ENCODE measurements around the gene TAF1A. TPM values are rescaled to one million over a fixed set of nuclear protein-coding genes. Genes with fewer than 3 reads are reported as not detected.
"Not testable (repeated sequence)": the region's sequence is repeated elsewhere in the genome, so short reads cannot be mapped to it uniquely, and the experiment has no call there.

Gene TAF1A
- total RNA-seq (2014; rRNA removed; shearing (Covaris generic)) = 15.7 and 17.4 TPM in 2 replicates

DNA sequence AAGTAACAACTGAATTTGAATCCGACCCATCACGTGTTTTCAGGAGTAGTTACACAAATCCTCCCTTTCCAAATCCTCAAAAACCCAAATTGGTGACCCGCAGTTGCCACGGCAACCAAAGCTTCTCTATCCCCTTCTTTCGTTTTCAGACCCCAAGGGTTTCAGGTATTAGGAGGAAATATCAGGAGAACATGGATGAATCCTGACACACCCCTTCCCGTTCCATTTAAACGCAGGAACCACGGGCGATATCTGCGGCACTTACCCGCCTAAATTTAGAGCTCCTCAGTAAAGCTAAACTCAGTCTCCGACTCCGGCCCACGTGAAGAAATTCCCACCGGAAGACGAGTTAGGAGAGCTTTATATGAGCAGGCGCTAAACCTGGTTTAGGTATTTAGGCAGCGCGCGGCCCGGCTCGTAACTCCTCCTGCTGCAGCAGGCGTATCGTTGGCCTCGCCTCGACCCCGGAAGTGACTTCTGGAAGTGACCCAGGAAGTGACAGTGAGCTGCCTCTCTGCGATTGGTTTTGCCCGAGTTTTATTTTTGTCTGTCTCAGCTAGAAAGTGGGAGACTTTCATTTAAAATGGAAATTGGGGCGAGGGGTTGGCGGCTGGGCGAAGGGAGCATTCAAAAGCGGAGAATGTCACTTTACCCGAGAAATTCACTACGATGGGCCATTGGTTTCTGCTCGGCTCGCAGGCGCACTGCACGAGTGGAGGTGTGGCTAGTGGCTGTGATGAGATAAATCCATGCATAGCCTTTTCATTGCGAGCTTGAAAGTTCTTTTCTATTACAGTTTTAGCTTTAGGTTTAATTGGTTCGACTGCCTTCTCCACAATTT is at the start of gene TAF1A:
Gene TAF1A, minus strand, starts transcription at position 472 of the 841 bp plus-strand sequence.
- peak; percentile 80 for DNase-seq (ENCODE audit: low read depth)

DNA sequence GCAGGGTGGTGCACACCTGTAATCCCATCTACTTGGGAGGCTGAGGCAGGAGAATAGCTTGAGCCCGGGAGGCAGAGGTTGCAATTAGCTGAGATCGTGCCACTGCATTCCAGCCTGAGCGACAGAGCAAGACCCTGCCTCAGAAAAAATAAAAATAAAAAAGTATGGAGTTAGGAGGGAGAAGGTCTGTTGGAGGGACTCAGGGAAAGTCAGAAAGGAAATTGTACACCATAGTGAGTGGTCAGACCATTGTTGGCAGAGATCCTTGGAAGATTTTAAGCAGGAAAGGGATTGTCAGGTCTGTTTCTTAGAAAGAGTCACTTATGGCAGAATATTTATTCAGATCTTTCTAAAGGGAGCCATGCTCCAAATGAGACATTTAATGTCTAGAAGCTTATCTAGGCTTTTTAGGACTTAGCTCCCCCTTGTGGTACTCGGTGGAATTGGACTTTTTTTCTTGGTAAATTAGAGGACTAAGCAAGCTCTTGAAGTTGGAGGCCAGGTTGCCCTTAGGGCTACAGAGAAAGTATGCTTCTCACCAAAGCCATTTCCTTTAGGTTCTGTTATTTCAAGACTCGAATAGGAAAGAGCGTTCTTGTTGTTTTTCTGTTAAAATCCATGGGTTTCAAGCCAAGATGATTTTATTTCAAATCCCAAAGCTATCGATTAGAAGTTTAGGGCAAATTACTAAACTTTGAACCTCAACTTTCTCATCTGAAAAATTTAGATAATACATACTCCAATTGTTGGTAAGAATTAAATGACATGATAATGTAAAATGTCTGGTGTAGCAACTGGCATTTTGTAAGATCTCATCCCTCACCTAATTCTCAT is 44.7 kb upstream of the TAF1A start:
- peak; percentile 87 for DNase-seq (ENCODE audit: low read depth)

DNA sequence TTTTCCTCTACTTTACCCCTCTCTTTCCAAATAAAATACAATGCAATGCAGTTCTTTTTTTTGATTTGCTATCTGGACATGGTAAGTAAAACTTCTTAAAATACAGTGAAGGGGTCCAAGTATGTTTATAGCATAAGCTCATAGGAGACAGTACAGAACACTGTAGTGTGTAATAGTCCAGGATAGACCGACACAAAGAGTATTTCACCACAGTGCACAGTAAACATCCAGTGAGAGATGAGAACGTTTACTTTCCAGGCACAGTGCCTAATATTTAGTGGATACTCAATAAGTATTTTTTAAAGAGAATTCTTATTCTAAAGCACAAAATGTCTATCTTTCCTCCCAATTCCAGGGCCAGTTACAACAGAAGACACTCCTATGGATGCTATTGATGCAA is 43.0 kb upstream of the TAF1A start:
- DNase-seq (ENCODE audit: low read depth) = no peak

GRCh38 chr1:222631611-222632208 is 42.0 kb upstream of the TAF1A start:
- DNase-seq (ENCODE audit: low read depth) = no peak

- DNase-seq (ENCODE audit: low read depth) = no peak
These were observed 40.3 kb upstream of the TAF1A start for GRCh38 chr1:222629921-222630535.

GRCh38 chr1:222627232-222627631 is 37.5 kb upstream of the TAF1A start:
- DNase-seq (ENCODE audit: low read depth) = peak; percentile 61

- no peak for DNase-seq (ENCODE audit: low read depth)
These were observed 34.5 kb upstream of the TAF1A start for GRCh38 chr1:222624214-222624613.

GRCh38 chr1:222623458-222623857 is 33.7 kb upstream of the TAF1A start:
- DNase-seq (ENCODE audit: low read depth) = no peak

DNA sequence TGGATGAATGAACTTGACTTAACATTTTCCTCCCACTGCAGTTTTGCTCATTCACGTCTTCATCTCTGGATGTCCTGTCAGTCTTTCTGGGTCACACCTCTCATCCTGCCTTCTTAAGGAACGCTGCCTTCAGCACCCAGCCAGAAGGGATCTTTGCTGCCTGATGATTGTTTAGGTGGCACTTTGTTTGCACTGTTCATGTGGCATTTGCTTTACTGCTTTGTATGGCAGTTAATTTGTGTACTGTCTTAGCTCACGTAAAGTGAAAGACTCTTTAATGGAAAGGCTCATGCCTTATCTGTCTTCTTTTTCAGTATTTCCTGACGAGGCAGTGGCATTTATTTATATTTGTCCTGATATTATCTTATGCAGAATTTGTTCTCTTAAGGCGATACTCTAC is 33.0 kb upstream of the TAF1A start:
- DNase-seq (ENCODE audit: low read depth) = no peak

- DNase-seq (ENCODE audit: low read depth) = no peak
These were observed 30.8 kb upstream of the TAF1A start for GRCh38 chr1:222620566-222620965.

DNA sequence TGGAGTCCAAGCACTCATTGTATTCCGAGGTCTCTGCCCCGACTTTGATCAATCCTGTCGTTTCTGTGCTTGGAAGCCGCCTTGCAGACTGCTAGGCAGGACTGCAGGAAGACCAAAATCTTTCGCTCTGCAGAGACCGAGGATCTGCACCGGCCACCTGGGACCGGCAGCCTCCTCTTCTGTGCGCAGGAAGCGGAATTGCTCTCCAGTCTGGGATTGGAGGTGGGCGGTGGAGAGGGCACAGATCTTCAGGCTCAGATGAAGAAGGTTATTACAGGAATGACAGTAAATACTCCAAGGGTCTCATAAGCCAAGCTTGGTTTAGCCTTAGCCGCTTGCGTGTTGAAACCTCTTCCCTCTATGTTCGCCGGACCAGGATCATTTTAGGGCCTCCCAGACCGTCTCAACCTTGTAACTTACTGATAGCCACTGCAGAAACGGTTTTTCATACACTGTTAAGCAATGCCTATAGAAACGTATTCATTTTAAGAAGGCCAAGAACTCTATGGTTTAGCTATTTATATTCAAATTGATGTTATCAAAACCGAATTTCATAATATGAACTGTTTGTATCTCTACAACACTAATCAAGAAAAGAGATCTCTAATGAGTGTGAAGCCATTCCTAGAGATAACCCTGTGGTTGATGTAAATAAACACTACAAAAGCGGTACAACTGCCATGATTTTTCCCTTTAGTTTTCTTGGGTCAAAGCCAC is 29.3 kb upstream of the TAF1A start:
- peak; percentile 32 for DNase-seq (ENCODE audit: low read depth)

GRCh38 chr1:222618001-222618879 is 28.5 kb upstream of the TAF1A start, which contains the start of gene MIA3:
TSS of gene MIA3 (plus strand) at chr1:222618097. CDS start at chr1:222618111, 14 bp downstream.
- peak; percentile 7 for DNase-seq (ENCODE audit: low read depth)

GRCh38 chr1:222617367-222617951 is 27.7 kb upstream of the TAF1A start:
- peak; percentile 97 for DNase-seq (ENCODE audit: low read depth)

GRCh38 chr1:222616525-222616924 is 26.8 kb upstream of the TAF1A start:
- peak; percentile 40 for DNase-seq (ENCODE audit: low read depth)

DNA sequence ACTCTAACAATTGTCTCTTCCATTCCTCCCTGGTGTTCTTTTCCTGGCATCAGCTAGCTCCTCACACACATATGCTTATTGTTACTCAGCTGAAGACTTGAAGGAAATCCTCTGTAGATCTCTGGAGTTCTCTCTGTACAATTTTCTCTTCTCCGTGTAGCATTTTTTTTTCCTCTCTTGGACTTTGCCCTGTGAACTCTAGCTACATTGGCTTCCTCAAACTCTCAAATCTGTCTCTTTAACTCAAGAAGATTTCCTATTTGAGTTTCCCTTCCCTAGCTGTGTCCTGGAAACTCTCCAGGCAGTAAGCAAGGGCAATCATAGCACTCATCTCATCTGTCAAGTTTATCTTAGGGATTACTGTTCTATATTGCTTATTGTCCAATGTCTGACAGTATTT is 23.9 kb upstream of the TAF1A start:
- DNase-seq (ENCODE audit: low read depth) = no peak

DNA sequence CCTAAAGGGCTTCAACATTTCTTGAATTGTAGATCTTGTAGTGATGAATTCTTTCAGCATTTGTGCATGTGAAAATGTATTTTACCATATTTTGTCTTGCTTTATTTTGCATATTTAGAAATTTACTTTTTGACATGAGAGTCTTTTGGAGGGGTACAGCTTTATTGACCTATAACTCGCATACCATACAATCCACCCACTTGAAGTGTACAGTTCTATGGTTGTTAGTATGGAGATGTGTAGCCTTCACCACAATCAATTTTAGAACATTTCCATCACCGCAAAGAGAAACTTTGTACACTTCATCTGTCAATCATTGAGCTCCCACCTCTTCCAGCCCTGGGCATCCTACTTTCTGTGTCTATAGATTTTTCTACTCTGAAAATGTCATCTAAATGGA is 21.0 kb upstream of the TAF1A start:
- DNase-seq (ENCODE audit: low read depth) = no peak

GRCh38 chr1:222609111-222609510 is 19.4 kb upstream of the TAF1A start:
- not testable (repeated sequence) for DNase-seq (ENCODE audit: low read depth)

DNA sequence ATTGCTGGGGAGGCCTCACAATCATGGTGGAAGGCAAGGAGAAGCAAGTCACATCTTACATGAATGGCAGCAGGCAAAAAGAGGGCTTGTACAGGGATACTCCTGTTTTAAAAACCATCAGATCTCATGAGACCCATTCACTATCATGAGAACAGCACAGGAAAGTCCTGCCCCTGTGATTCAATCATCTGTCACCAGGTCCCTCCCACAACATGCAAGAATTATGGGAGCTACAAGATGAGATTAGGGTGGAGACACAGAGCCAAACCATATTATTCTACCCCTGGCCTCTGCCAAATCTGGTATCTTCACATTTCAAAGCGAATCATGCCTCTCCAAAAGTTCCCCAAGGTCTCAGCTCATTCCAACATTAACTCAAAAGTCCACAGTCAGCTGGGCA is 17.0 kb upstream of the TAF1A start:
- DNase-seq (ENCODE audit: low read depth) = no peak

GRCh38 chr1:222601257-222601656 is 11.5 kb upstream of the TAF1A start:
- no peak for DNase-seq (ENCODE audit: low read depth)

- no peak for DNase-seq (ENCODE audit: low read depth)
These were observed 10.5 kb upstream of the TAF1A start for GRCh38 chr1:222600281-222600680.

All from RPMI7951 (cell line).